Fibroblast of pulmonary artery (primary cell): ENCODE results near the gene RPEL1.
"Not testable (repeated sequence)": the region's sequence is repeated elsewhere in the genome, so short reads cannot be mapped to it uniquely, and the experiment has no call there.

ENCODE experiments used
- DNase-seq: peaks from one replicate; pipeline ENCODE4 v3.0.0-alpha.2; 2010; ENCODE audit warnings: low read depth
- H3K4me3 ChIP-seq: replicated peaks from 2 replicates; pipeline ENCODE4 v1.5.1; 2011; ENCODE audit warnings: low read depth, mild to moderate bottlenecking, control low read depth, low read length, moderate library complexity
- CTCF ChIP-seq: IDR thresholded peaks from 2 replicates; pipeline ENCODE4 v1.5.1; 2011; ENCODE audit warnings: mild to moderate bottlenecking, control low read depth, low read length, inconsistent platforms; ENCODE audit errors: missing control alignments

RPEL1 gene

GRCh38 chr10:103204353-103205255 lies 41.1 kb upstream of the RPEL1 start:
- no peak for TF ChIP-seq CTCF
- no peak overlapping the region for H3K4me3 ChIP-seq
- no peak for DNase-seq

- DNase-seq, H3K4me3 ChIP-seq: not testable (repeated sequence)
Measured at GRCh38 chr10:103205401-103205800, 40.3 kb upstream of the RPEL1 start.

GRCh38 chr10:103206715-103207114 lies 39.0 kb upstream of the RPEL1 start:
- H3K4me3 ChIP-seq, DNase-seq: not testable (repeated sequence)

- TF ChIP-seq CTCF: no peak
- no peak overlapping the region for H3K4me3 ChIP-seq
- no peak for DNase-seq
Measured at GRCh38 chr10:103207141-103207540, 38.5 kb upstream of the RPEL1 start.

- peak; percentile 32 for DNase-seq
- not testable (repeated sequence) for H3K4me3 ChIP-seq
Measured at GRCh38 chr10:103207643-103208042, 38.0 kb upstream of the RPEL1 start.

- H3K4me3 ChIP-seq, DNase-seq: not testable (repeated sequence)
Measured at GRCh38 chr10:103210262-103210661, 35.4 kb upstream of the RPEL1 start.

- no peak overlapping the region for H3K4me3 ChIP-seq
- no peak for DNase-seq
- TF ChIP-seq CTCF: no peak
Measured at GRCh38 chr10:103215601-103216000, 30.1 kb upstream of the RPEL1 start.

GRCh38 chr10:103216362-103216761 lies 29.3 kb upstream of the RPEL1 start:
- DNase-seq: peak; percentile 48
- H3K4me3 ChIP-seq: not testable (repeated sequence)

GRCh38 chr10:103224133-103224532 lies 21.6 kb upstream of the RPEL1 start:
- no peak for DNase-seq
- H3K4me3 ChIP-seq: no peak overlapping the region
- TF ChIP-seq CTCF: no peak

- not testable (repeated sequence) for DNase-seq, H3K4me3 ChIP-seq
Measured at GRCh38 chr10:103224721-103225120, 21.0 kb upstream of the RPEL1 start.
